Measurements from ENCODE around the gene MEGF9. TPM values are rescaled to one million over a fixed set of nuclear protein-coding genes. Genes with fewer than 3 reads are reported as not detected.

The MEGF9 gene
- total and polyA plus RNA-seq, 2 of the 13 experiments (the other 11 are each of a cell fraction or from before 2014, with no cell fraction given): 3.1 to 3.3 TPM

DNA sequence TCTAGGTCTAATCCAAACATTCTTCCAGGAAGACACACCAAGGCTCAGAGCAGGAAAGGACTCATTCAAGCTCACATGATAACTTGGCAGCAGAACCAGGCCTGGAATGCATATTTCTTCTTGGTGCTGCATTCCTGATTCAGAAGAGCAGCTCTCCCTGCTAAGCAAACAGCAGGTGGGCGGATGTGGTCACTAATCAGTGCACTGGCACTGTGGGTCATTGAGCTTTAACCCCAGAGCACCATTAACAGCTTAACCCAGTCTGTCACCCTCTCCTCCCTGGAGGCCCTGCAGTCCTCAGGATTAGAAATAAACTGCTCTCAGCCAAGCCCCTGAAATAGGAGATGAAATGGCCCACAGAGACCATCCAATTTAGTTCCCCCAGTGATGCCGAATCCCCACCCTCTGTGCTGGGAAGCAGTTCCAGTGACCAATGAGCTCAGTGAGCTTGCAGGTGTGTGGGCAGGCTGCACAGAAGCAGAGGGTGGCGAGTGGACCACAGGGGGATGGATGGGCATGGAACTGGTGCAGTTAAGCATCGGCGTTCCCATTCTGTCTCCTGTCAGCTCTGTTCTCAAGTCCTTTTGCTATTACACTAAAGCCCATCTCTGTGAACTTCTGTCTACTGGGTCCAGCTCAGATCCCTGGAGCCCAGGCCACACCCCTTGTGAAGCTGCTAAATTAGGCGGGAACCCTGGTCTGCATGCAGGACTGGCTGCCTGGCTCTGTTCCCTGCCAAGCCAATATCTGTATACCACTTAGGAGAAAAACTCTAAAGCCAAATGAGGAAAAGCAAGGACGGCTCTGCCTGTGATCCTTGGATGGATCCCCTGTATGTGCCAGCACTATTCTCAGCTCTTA, 16.6 kb upstream of the MEGF9 start (continued):
- TF ChIP-seq, protein P1, sequence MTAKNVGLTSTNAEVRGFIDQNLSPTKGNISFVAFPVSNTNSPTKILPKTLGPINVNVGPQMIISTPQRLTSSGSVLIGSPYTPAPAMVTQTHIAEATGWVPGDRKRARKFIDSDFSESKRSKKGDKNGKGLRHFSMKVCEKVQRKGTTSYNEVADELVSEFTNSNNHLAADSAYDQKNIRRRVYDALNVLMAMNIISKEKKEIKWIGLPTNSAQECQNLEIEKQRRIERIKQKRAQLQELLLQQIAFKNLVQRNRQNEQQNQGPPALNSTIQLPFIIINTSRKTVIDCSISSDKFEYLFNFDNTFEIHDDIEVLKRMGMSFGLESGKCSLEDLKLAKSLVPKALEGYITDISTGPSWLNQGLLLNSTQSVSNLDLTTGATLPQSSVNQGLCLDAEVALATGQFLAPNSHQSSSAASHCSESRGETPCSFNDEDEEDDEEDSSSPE (CRISPR knock-in tag; IDR thresholded peaks at IDR 0.05): no peak
- TF ChIP-seq ISL2 (CRISPR knock-in tag; IDR thresholded peaks at IDR 0.05) (peak; percentile 81), KLF9 (CRISPR knock-in tag; IDR thresholded peaks at IDR 0.05; ENCODE audit: low read depth) (no peak), LCORL (IDR thresholded peaks at IDR 0.05) (no peak), LCORL (CRISPR knock-in tag; IDR thresholded peaks at IDR 0.05) (no peak; the same call in 1 of the 2 replicates), ZNF772 (CRISPR knock-in tag; IDR thresholded peaks at IDR 0.05) (peak; percentile 76; the same call in 1 of the 2 replicates), NFIB (CRISPR knock-in tag; IDR thresholded peaks at IDR 0.05; ENCODE audit: borderline replicate concordance) (no peak), BCL6 (CRISPR knock-in tag; IDR thresholded peaks at IDR 0.05) (peak; percentile 83), AKAP8 (CRISPR knock-in tag; IDR thresholded peaks at IDR 0.05) (no peak), ASH2L (IDR thresholded peaks at IDR 0.05; ENCODE audit: insufficient read length, low read depth, low read length) (no peak), SOX5 (CRISPR knock-in tag; IDR thresholded peaks at IDR 0.05; ENCODE audit: borderline replicate concordance) (peak; percentile 67), IKZF4 (CRISPR knock-in tag; IDR thresholded peaks at IDR 0.05; ENCODE audit: borderline replicate concordance, low read depth, not compliant biosample characterization) (no peak), CREM (IDR thresholded peaks at IDR 0.05) (peak; percentile 67; the same call in 1 of the 2 replicates), CREM (CRISPR knock-in tag; IDR thresholded peaks at IDR 0.05) (no peak), ZMYM3 (CRISPR knock-in tag; IDR thresholded peaks at IDR 0.05) (peak; percentile 50), GABPA (IDR thresholded peaks at IDR 0.05; ENCODE audit: low read depth, low read length) (no peak), GABPA (CRISPR knock-in tag; IDR thresholded peaks at IDR 0.05; ENCODE audit: low read depth) (peak; percentile 78), PATZ1 (CRISPR knock-in tag; IDR thresholded peaks at IDR 0.05) (peak; percentile 52), POGZ (CRISPR knock-in tag; IDR thresholded peaks at IDR 0.05) (peak; percentile 47; the same call in 1 of the 2 replicates), ONECUT2 (CRISPR knock-in tag; IDR thresholded peaks at IDR 0.05) (no peak), ZNF773 (CRISPR knock-in tag; IDR thresholded peaks at IDR 0.05; ENCODE audit: borderline replicate concordance) (no peak), MAFF (IDR thresholded peaks at IDR 0.05; ENCODE audit: low read depth, low read length) (no peak), ZNF205 (CRISPR knock-in tag; IDR thresholded peaks at IDR 0.05) (peak; percentile 91), PAWR (CRISPR knock-in tag; IDR thresholded peaks at IDR 0.05; ENCODE audit: borderline replicate concordance) (no peak), ZNF234 (CRISPR knock-in tag; conservative IDR thresholded peaks at IDR 0.05) (no peak), ZMYM4 (CRISPR knock-in tag; IDR thresholded peaks at IDR 0.05) (peak; percentile 63; the same call in 1 of the 2 replicates), KDM3A (CRISPR knock-in tag; IDR thresholded peaks at IDR 0.05; ENCODE audit: low read depth) (0 out of 2 replicates have a peak, but pooled peaks have one; percentile 35)
- TF ChIP-seq, protein P2, sequence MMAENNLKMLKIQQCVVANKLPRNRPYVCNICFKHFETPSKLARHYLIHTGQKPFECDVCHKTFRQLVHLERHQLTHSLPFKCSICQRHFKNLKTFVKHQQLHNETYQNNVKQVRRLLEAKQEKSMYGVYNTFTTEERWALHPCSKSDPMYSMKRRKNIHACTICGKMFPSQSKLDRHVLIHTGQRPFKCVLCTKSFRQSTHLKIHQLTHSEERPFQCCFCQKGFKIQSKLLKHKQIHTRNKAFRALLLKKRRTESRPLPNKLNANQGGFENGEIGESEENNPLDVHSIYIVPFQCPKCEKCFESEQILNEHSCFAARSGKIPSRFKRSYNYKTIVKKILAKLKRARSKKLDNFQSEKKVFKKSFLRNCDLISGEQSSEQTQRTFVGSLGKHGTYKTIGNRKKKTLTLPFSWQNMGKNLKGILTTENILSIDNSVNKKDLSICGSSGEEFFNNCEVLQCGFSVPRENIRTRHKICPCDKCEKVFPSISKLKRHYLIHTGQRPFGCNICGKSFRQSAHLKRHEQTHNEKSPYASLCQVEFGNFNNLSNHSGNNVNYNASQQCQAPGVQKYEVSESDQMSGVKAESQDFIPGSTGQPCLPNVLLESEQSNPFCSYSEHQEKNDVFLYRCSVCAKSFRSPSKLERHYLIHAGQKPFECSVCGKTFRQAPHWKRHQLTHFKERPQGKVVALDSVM (CRISPR knock-in tag; IDR thresholded peaks at IDR 0.05): no peak
